GM12878 (cell line): ENCODE measurements around the gene INSRR.

Experiments
- POLR2A ChIP-seq: IDR thresholded peaks from 2 replicates; pipeline ENCODE4 v1.6.1; 2011; ENCODE audit warnings: low read depth, mild to moderate bottlenecking, low read length
- ZBED1 ChIP-seq: IDR thresholded peaks from 2 replicates; pipeline ENCODE4 v1.6.1; 2016; ENCODE audit warnings: borderline replicate concordance

GRCh38 chr1:156804026-156804425 is 54.9 kb downstream of the INSRR start:
- no peak for TF ChIP-seq POLR2A
- TF ChIP-seq ZBED1, result no peak
